Epithelial cell of proximal tubule (primary cell): ENCODE results near the gene CCT6B. TPM values are rescaled to one million over a fixed set of nuclear protein-coding genes. Genes with fewer than 3 reads are reported as not detected.
"Not testable (repeated sequence)": the region's sequence is repeated elsewhere in the genome, so short reads cannot be mapped to it uniquely, and the experiment has no call there.

ENCODE experiments used
- DNase-seq: peaks from one replicate; pipeline ENCODE4 v3.0.0-alpha.2; 2011; ENCODE audit warnings: low read depth
- H3K4me3 ChIP-seq: 2 replicates; pipeline ENCODE4 v1.5.1; 2011; ENCODE audit warnings: low read depth, mild to moderate bottlenecking, low read length
- CTCF ChIP-seq: conservative IDR thresholded peaks from 2 replicates; pipeline ENCODE4 v1.5.1; 2012; ENCODE audit warnings: low read depth, mild to moderate bottlenecking, low read length
- total RNA-seq: library from RNA; depleted of rRNA; stranded (reverse); fragments of >200 nt; gene quantifications from 2 replicates; pipeline ENCODE4 v1.2.3, GENCODE V29; 2015

CCT6B gene
- total RNA-seq, 1 donor from 2014 or later = 4.4 TPM

GRCh38 chr17:34980353-34980680 lies 19.1 kb upstream of the CCT6B start, which contains the start of gene LIG3:
LIG3 (plus strand) TSS chr17:34980512; CDS start chr17:34983006, 2,494 bp downstream.
- no peak for DNase-seq
- no peak for TF ChIP-seq CTCF
- peak within 1 kb of the TSS; percentile 93 for H3K4me3 ChIP-seq

- peak overlapping the region; percentile 93 for H3K4me3 ChIP-seq
- TF ChIP-seq CTCF = no peak
- DNase-seq = no peak
Measured at GRCh38 chr17:34979650-34980352, 18.5 kb upstream of the CCT6B start.

- no peak for DNase-seq
- TF ChIP-seq CTCF = no peak
- H3K4me3 ChIP-seq = no peak overlapping the region
Measured at GRCh38 chr17:34979153-34979552, 17.9 kb upstream of the CCT6B start.

DNA sequence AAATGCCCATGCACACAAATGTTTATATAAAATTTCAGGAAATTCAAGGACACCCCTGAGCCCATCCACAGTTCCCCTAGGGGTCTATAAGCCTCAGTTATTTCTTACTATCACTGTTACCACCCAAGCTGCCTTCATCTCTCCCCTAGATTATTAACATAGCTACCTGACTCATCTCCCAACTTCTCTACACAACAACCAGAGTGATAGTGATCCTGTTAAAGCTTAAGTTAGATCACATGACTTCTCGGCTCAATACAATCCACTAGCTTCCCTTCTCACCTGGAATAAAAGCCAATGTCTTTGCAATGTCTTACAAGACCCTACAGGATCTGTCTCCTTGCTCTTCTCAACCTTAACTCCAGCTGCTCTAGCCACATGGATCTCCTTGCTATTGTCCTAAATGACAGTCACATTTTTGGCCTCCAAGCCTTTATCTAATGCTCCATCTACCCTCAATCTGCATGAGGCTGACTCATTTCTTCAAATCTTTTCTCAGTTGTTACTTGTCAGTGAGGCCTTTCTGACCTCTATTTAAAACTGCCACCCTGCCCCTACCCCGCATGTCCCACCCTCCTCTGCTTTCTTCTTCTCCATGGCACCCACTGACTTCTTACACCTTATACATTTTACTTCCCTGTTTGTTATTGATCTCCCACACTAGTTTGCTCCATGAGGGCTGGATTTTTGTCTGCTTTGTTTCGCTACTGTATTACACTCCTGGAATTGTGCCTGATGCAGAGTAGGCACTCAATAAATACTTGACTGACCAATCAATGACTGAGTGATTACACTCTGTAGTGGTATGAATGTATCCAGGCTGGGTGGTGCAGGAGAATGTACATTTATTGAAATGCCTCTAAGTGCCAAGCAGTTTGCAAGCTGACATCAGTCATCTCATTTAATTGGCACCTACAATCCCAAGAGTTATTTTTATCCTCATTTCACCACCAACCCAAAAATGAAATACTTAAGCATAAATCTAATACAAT lies 13.8 kb upstream of the CCT6B start:
- no peak for TF ChIP-seq CTCF
- H3K4me3 ChIP-seq = no peak overlapping the region
- DNase-seq = no peak

DNA sequence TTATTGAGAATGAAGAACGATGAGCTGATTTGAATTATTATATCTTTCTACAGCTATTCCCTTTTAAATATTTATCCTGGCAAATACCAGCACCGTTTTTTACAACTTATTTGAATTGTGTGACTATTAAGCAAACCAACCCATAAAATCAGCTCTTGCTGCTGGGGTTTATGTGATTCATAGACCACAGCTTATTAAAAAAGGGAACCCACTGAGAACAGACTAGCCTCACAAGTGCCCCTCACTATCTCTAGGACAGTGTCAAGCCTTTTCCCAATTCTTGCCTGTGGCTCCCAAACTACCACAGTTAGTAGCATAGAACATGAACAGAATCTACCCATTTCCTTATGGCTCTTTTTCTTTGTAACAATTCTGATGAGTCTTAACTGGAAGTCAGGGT lies 12.9 kb upstream of the CCT6B start:
- no peak for TF ChIP-seq CTCF
- H3K4me3 ChIP-seq = no peak overlapping the region
- DNase-seq = no peak

- no peak overlapping the region for H3K4me3 ChIP-seq
- no peak for TF ChIP-seq CTCF
- DNase-seq = no peak
Measured at GRCh38 chr17:34958438-34958837, 2.8 kb downstream of the CCT6B start.

- DNase-seq, H3K4me3 ChIP-seq: not testable (repeated sequence)
Measured at GRCh38 chr17:34950780-34951179, 10.5 kb downstream of the CCT6B start.
